Measurements from ENCODE around the gene CD276. TPM values are rescaled to one million over a fixed set of nuclear protein-coding genes. Genes with fewer than 3 reads are reported as not detected.
A peak's percentile ranks its signal among the peaks of the same experiment; 100 is the strongest.

Gene CD276
- polyA plus RNA-seq (2013, experiment 1 of 2; ENCODE audit: insufficient read length) = 127 TPM
- polyA plus RNA-seq (2013, experiment 2 of 2; ENCODE audit: insufficient read length) = 130 TPM

- peak; percentile 34 for DNase-seq
Observed at GRCh38 chr15:73683777-73684580, at the start of gene CD276. TSS of gene CD276 (plus strand) at chr15:73684383. CDS start at chr15:73699640, 15,257 bp downstream.

DNA sequence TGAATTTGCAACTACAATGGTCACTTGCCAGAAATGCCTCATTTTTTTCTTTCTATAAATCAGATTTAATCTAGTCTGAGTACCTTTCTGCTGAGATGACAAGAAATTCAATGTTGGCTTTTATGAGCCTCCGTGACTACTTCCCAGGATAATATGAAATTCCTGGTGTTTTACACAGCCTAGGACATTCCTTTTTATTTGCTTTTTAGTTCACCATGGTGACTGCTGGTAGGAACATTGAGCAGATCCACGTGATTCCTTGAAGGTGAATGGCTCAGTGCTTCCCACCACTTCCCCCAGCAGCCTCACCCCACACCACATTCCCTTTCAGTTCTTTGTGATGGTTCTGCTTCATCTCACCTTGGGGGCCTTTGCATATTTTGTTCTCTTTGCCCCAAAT lies 46.7 kb upstream of the CD276 start:
- DNase-seq = peak; percentile 43

DNA sequence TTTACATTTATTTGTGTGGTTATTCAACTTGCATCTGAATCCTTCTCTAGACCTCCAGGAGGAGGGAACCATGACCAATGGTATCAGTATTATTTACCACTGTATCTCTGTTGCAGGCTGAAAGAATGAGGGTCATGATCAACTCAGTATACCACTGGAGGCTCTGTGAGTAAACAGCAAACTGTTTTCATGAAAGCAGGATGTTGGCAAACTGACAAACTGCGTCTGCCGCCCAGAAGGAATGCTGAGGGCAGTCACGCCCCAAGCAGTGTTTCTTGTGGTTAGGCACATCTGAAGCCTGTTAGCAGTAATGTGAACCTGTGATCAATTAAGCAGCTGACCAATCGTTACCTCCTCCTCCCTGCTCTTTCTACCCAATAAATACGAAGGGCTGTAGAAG lies 44.7 kb upstream of the CD276 start:
- peak; percentile 50 for DNase-seq

- DNase-seq = no peak
Observed at GRCh38 chr15:73647259-73648013, 36.7 kb upstream of the CD276 start.

- no peak for DNase-seq
Observed at GRCh38 chr15:73648014-73648295, 36.2 kb upstream of the CD276 start.

GRCh38 chr15:73650416-73651126 lies 33.6 kb upstream of the CD276 start:
- DNase-seq = no peak

GRCh38 chr15:73654659-73655058 lies 29.5 kb upstream of the CD276 start:
- no peak for DNase-seq

GRCh38 chr15:73655724-73656123 lies 28.5 kb upstream of the CD276 start:
- no peak for DNase-seq

GRCh38 chr15:73658645-73659044 lies 25.5 kb upstream of the CD276 start:
- DNase-seq = no peak

DNA sequence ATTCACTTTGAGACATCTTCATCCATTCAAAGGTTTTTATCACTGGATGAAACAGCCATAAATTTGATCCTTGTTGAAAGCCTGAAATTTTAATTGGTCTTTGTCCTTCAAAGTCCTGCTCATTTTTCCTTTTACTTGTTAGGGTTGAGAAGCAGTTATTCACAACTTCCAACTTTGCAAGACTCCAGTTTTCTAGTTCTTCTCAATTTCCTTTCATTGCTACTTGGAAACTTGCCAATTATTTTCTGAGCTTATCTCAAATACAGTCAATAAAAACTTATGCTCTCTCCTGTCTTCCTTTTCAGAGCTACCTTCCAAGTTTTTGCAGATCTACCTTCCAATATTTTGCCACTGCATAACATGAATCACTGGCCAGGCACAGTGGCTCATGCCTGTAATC lies 23.7 kb upstream of the CD276 start:
- no peak for DNase-seq

- DNase-seq = no peak
Observed at GRCh38 chr15:73674587-73674986, 9.6 kb upstream of the CD276 start.

DNA sequence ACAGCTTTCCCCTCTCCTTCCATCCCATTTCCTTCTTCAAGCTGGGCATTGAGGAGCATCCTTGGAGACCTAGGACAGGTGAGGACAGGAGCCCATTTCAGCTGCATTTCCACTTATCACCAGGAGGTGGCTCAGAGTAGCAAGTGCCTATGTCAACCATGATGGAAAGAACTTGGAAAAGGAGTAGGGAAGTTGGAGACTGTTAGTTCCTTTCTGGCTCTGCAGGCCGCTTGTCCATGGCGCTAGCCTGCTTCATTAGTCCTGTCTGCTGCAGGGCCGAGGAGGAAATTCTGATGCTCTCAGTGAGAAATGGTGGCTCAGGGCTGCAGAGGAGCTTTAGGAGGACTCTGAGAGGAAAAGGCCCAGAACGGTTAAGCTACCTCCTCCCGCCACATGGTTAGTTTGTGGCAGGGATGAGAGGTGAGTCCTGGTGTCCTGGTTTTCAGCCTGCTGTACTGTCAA lies 7.0 kb upstream of the CD276 start:
- DNase-seq = peak; percentile 61

DNA sequence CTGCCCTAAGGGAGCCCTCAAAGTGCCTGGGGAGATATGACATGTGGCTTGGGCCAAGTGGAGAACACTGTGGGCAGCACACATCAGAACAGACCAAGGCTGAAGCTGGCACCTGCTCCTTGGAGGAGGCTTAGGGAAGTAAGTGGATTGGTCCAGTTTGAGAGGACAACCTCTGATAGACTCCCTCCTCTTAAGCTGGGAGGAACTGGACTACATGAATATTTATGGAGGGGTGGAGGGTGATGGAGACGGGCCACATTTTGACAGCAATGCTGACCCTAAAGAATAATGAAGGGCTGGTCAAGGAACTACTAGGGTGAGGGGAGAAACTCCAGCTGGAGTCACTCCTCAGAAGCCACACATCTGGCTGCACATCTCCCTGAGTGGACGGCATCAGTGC lies 6.5 kb upstream of the CD276 start:
- no peak for DNase-seq

DNA sequence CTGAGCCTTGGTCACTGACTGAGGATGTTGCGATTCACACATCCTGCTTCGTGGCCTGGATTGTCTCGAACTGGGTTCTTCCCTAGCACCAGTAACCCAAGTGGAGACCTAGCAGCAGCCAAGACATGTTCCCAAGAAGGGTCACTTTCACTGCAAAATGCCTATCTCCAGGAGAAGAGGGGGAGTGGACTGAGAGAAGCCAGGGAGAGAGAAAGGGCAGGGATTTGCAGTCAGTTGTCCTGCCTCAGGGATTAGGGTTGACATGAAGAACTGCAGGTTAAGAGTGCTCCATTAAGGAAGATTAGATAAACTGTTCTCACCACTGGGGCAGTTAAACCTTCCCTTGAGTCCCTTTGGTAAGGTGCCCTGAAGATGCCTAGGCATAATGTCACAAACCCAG lies 5.7 kb upstream of the CD276 start:
- DNase-seq = no peak

GRCh38 chr15:73679180-73679579 lies 5.0 kb upstream of the CD276 start:
- DNase-seq = no peak

- DNase-seq = no peak
Observed at GRCh38 chr15:73679964-73680363, 4.2 kb upstream of the CD276 start.

- DNase-seq = no peak
Observed at GRCh38 chr15:73680549-73680948, 3.6 kb upstream of the CD276 start.

GRCh38 chr15:73681063-73681462 lies 3.1 kb upstream of the CD276 start:
- DNase-seq = no peak

DNA sequence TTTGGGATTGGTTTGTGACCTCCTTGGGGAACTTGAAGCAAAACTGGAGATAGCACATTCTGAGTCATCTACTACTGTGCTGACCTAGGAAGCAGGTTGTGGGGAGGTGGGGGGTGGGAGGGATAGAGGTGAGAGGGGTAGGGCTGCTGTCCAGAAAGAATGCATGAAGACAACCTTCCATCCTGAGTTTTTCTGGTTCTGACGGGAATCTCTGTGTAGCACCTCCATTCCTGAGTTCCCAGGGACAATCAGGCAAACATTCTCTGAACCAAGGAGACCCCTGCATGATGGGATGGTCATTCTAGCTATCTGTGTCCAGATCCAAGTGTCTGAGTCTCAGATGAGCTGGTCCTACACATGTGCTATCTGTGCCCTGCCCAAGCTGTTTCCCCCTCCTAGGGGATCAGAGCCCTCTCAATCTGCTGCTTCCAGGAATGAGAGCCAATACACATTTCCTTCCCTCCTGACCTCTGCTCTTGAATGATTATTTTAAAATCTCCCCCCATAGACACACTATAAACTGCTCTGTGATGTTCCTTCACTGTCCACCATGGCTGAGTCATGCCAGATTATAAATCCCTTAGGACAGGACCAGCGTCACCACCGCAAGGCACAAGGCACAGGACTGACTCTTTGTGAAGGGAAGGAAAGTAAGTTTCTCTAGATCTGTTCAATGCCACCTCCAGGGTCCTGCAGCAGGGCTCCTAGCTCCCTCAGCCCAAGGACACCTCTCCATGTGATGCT lies 2.2 kb upstream of the CD276 start:
- no peak for DNase-seq

GRCh38 chr15:73682600-73683090 lies 1.5 kb upstream of the CD276 start:
- DNase-seq = no peak

DNA sequence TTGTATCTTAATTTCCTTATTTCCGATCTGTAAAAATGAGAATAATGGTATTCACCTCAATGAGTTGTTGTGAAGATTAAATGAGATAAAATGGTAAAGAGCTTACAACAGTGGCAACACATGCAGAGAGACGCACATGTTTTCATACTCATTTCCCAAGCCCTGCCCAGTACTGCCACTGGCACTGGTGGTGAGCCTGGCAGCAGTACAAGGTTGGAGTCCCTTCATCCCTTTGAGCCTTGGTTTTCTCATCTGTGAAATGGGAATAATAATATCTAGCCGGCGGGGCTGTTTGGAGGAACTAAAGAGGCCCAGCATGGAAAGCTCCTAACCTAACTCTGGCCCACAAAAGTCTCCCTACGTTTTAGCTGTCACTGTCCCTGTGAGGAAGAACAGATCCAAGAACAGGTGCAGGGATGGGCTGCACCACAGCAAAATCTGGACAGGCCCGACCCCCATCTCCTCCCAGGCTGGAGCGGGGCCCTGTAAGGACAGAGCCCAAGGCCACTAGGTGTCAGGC lies 866 bp upstream of the CD276 start:
- no peak for DNase-seq
